Ramos (cell line): ENCODE results near the gene TAS2R38.

Experiments
- in situ Hi-C: fragments of 300-500 bp; cut with MboI; formaldehyde crosslinking; loops from one replicate; pipeline ENCODE4 v1.14.3; 2022; ENCODE audit warnings: low sequenced_read_pairs; ENCODE audit not compliant: unreplicated experiment

TAS2R38 gene

DNA sequence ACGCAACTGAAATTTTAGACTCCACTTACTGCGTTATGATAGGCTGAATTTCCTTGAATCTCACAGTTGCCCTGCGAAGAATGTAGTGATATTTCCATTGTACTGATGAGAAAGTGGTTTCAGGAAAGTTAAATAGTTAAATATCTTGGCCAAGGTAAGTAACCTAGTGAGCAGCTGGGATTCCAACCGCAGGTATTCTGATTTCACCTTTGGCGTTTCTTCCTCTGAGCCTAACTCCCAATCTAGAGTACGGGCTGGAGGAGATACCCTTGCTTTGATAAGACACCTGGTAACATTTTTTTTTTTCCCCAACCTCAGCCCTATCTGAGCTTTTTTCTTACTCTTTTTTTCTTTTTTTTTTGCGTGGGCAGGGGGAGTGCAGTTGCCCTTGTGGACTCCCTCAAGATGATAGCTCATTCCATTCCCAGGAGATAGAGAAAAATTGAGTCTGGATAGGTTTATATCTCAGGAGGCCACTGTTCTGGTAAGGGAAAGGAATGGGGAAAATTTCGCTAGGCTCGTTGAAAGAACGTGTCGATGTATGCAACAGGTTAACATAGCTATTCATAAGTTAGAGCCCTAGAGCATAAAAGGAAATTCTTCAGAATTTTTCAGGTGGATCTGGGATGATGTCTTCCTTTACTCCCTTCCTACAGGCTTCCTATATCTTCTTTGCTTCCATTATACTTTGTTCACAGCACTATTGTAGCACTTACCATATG, 3.1 kb upstream of the TAS2R38 start:
- in situ Hi-C loops = no loop called here

DNA sequence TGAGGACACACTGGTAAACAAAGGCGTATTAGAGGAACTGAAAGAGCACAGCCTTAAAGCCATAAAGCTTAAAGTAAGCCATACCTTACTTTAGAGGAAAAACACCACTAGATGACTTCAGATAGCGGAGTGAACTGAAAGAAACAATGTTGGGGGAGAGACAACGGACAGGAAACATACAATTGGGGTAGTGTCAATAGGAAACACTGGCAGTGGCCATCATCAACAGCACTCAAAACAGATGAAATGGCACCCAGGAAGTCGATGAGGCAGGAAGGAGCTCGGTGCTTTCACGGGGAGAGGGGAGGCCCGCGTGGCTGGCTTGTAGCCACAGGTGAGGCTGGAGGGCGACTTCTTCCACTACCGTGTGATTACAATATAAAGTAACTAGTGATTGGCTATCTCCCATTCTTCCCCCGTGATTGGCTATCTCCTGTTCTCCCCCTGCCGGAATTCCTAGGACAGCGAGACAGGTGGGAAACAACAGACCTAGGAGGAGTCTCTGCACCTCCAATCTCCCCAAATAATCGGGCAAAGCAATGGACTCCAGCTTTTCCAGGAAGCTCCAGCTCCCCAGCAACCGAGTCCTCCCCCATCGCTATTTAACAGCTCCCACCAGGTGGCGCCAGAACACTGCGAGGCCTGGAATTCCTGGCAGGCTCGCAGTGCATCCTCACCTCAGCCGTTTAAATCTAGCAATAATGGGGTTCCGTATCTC, 2.4 kb upstream of the TAS2R38 start:
- in situ Hi-C loops = no loop called here

DNA sequence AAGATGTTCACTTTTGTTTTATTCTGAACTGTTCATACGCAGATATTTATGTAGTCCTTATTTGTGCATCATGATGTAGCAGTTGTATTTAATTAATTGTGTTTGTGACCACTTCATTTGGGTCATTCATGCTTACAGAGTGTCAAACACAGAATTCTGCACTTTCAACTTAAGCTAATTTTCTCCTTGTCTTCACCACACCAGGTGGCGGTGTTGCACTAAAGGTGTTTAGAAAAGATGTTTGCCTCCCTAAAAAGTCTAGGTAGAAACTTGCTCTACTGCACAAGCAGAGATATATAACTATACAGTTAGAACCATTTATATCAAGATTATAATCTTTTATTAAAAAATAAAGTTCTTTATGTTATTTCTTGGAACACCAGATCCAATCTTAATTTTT, 1.3 kb upstream of the TAS2R38 start:
- in situ Hi-C loops = no loop called here

DNA sequence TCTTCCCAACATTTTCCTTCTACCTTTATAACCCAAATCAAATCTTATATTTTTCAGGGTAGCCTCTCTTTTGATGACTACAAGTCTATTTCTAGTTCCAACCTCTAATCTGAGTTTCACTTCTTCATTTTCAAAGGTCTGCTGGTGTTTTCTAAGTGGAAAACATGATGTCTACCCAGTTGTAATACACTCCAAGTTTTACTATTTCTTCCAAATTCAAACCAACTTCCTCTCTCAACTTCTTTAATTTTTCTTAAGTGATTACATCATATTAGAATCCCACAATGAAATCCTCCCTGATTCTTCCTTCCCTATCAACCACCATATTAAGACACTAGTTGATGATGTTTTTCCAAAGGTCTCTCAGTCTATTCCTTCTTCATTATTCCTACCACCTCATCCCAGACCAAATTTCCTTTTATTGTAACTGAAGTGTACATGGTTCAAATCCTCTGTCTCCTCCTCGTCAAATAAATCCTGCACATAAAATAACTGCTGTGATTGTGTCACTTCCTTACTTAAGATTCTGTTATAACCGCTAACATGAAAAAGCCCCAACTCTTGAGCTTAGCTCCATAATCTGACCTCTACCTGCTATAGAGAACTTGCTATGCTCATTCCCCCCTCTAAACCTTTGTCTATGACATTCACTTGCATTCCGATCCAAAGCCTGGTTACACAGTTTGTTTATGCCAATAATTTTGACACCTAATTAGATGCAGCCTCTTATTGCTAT, 12.7 kb downstream of the TAS2R38 start:
- in situ Hi-C loops = no loop called here

DNA sequence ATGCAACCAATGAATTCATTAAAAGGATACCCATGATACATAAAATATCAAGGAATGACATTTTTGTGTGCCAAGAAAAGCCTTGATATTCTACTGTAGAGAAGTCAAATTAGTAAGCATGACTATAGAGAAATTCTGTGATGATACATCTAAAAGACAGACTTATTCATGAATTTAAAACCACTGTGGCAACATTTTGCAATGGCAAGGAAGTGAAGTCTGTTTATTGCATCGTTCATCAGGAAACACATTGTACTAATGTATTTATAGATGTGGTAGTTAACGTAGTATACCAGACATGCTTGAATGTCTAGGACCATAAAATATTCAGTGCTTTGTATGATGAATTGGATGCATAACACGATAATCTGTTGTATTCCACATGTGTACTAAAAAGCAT, 17.5 kb downstream of the TAS2R38 start:
- in situ Hi-C loops = no loop called here

DNA sequence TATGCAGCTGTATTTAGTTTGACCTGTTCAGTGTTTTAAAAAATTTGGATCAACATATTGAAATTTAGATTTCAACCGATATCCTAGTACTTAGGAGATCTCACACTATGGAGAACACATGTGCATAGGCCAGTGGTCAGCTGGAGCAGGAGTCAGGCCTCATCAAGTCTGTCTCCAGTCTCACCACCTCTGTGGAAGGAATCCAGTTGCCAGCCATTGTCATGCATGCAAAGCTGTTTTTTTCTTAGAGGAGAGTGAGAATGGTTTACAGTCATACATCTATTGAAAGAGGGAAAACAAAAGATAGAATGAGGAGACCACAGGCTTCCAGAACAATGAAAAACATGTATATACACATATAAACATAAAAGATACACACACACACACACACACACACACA, 19.2 kb downstream of the TAS2R38 start:
- in situ Hi-C loops = no loop called here

DNA sequence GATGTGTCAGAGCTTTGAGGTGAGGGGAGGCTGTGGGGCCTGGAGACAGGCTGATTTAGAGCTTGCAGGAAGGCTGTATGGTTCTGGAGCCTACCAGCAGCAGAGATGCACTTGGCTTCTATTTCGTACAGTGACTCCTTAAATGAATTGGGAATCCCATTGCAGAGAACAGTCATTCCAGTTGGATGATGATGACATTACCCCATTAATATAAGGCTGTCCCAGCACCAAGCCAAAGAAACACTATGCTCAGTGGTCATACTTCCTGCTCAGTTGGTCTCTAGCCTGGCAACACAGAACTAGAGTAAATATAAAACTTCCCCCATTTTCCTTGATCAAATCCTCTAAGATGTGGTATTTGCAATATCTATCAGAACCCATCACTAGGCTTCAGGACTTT, 21.1 kb downstream of the TAS2R38 start:
- in situ Hi-C loops = no loop called here

DNA sequence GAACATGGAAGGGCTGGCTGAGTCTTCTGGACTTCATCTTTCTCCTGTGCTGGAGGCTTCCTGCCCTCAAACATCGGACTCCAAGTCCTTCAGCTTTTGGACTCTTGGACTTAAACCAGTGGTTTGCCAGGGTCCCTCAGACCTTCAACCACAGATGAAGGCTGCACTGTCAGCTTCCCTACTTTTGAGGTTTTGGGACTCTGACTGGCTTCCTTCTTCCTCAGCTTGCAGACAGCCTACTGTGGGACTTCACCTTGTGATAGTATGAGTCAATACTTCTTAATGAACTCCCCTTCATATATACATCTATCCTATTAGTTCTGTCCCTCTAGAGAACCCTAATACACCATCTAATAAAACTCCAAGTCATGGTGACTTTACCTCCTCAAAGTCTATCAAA, 22.8 kb downstream of the TAS2R38 start:
- in situ Hi-C loops = no loop called here

DNA sequence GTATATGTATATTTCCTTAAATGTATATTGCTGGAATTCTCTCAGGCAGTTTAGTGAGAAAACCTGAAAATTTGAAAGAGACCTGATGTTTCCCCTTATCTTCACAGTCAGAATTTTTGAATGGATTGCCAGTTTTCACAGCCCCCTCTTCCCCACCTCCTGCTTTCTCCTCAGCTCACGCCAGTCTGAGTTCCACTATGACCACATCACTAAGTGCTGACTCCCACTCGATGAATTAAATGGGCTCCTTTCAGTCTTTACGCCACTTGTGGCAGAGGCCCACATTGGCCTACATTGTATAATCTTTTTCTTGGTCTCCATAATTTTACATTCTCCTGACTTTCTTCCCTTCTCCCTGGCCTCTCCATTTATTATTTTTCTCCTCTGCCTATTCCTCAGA, 23.7 kb downstream of the TAS2R38 start:
- in situ Hi-C loops = no loop called here

DNA sequence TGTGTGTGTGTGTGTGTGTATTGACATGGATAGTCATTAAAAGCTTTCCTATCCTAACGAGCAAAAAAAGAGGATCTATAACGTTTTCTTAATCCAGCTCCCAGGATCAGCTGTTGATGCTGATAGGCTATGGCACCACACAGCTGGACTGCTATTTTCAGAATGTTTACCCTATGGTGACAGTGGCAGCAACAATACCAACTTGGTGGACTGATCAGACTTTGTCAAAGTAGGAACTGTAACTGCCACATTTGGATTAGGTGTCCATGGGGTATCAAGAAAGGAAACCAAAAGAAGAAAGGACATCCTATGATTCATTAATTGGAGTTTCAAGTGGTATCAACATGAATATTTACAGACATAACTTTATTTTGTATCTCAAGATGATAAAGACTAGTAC, 24.1 kb downstream of the TAS2R38 start:
- in situ Hi-C loops = no loop called here

DNA sequence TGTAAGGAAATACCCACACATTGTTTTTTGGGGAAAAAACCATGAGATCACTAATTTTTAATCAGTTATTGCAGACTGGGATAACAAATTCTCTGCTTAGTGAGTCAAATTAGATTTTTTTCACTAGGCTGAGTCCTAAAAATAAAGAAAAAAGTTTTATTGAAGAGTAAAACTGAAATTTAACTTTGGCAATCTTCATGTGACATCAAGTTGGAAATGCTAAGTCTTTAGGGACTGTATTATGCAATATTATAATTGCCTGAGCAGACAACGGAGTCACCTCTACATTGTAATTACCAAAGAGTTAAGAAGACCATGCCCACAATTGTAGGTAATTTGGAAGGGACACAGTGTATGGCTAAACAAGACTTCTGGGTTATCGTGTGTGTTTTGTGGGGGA, 24.6 kb downstream of the TAS2R38 start:
- in situ Hi-C loops = no loop called here

DNA sequence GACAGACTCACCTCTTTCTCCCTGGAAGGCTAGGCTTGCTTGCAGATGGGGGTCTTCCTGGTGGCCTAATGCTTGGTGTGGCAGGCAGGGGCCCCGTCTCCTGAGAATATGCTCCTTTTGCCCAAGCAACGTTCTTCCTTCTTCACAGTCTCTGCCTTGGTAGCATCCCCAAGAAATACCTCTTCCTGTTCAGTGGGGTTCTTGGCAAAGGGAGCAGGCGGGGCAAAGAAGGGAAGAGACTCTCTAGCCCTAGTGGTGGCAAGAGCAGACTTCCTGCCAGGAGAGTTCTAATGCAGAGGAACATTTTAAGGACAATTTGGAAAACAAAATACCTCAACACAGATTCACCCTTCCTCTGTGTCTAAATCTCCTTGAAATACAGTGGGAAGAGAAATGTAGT, 26.8 kb downstream of the TAS2R38 start, which contains the start of gene CLEC5A:
Gene CLEC5A, minus strand, starts transcription at position 179 of the 400 bp plus-strand sequence. CDS start 682 bp downstream, outside the sequence.
- in situ Hi-C loops = no loop called here

DNA sequence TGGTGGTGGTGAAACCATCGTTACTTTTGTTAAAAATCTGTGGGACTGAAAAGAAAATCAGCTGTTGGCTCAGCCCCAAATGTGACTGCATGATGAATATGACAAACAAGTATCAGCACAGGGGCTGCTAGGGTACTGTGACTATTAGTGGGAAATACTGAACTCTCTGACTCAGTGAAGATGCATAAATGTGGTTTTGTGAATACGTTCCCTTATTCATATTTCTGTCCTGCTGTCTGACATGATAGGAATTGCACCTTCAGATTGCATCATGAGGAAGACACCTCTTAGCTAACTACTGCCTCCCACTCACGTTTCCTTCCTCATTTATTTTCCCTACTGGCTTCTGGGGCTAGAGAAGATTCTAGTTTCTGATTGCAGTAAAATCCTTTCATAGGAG, 28.2 kb downstream of the TAS2R38 start:
- in situ Hi-C loops = no loop called here

DNA sequence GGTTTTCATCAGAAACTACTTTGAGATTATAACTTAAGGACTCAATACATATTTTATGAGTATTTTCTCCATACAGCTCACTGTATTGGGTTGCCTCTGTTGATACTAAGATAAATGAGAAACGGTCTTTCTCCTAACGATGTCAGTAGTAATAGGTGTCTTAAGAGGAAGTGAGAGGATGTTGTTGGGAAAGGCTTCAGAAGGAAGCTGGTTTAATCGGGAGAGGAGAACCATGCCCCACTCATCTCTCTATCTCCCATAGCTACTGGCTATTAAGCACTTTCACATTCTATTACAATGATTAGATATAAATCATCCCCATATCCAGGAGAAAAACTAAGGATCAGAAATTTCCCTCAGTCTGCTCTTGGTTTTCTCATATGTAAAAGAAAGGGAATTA, 28.8 kb downstream of the TAS2R38 start:
- in situ Hi-C loops = no loop called here

DNA sequence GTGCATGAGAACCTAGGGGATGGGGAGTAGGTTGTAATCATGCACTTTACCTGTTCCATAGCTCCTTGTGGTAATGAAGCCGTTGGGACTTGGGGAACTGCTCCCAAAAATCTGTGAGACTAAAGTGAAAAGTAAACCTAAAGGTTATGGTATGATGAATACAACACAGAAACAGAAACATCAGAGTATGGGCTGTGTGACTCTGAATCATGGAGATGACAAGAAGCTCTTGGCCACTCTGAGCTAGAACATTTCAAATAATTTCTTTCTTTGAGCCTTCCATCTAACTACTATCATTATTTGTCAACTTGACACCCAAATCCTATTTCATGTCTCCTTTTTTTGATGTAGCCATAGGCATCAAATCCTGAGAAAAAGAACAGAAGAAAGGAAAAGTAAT, 29.7 kb downstream of the TAS2R38 start:
- in situ Hi-C loops = no loop called here

DNA sequence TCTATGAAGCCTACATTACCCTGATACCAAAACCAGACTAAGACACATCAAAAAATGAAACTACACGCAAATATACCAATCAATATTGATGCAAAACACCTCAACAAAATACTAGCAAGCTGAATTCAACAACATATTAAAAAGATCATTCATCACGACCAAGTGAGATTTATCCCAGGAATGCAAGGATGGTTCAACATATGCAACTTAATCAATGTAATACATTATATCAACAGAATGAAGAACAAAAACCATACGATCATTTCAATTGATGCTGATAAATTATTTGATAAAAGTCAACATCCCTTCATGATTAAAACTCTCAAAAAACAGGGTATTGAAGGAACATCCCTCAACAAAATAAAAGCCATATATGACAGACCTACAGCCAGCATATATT, 32.5 kb downstream of the TAS2R38 start:
- in situ Hi-C loops = no loop called here

DNA sequence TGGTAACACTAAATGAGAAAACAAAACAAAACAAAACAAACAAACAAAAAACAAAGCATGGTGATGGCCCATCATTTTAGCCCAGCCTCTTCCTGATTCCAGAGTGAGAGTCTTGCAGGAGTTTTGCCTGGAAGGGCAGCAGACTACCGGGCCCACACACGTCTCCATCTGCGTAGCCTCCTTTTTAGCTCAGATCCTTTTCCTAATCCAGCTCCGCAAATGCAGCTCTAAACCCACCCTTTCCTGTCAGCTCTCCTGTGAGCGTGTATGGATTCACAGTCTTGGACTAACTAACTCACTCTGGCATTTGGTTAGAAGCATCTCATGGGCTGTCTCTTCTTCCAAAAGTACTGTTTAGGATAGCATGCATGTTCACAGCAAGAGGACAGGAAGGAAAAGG, 43.4 kb downstream of the TAS2R38 start:
- in situ Hi-C loops = no loop called here

DNA sequence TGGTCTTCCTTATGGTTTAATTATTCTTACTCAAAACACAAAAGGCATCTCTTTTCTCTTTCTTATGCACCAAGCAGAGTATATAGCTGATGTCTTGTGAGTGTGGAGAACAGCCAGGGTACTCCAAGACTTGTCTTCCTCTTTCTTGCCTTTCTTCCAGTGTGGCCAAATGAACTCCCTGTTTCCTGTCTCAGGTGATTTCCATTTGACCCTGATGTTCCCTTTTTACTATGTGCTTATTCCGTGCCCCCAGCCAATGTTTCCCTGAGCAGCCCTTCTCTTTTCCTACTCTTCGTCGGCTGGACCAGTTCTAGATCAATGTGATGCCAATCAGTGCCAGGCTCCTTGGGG, 44.8 kb downstream of the TAS2R38 start:
- in situ Hi-C loops = no loop called here

DNA sequence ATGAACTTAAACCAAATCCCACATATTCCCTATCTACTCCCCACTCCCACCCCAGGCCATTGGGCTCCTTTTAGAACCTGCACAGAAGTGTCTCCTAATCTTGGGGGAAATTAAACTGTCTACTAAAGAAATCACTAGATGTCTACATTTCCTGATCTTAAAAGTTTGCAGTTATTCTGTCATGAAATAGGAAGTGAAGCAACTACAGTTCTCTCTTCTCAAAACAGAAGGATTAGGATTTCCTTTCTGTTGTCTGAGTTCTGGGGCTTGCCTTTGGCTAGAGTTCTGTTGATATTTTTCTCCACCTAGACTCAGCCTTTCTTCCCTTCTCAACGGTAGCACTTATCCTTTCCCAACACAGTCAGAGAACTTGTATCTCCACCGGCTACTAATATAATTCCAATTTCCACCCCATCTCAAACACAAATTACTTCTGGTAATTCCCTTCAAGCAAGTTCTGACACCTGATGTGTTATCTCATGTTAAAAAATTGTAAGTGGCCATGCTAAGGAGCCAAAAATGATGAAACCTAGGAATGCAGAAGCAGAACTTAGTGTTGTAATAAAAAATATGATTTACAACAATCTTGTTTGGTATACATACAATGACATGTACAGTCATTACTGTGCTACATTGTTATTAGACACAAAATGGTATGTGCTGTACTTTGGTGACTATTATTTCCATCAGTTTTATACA, 45.3 kb downstream of the TAS2R38 start:
- in situ Hi-C loops = no loop called here
